Testis (tissue), 2 donors: ENCODE measurements around the gene C17orf67.

ENCODE experiments used
- CTCF ChIP-seq, 3 experiments: fragments of 450-650 bp in 2 of 3; fragments of 200-600 bp in 1 of 3; sonication (generic) in 1 of 3; IDR thresholded peaks; one replicate each; pipeline ENCODE4 v1.5.1; 2016 to 2019; ENCODE audit warnings: antibody characterized with exemption in 3 of 3, mild to moderate bottlenecking in 2 of 3, moderate library complexity in 1 of 3
- POLR2A ChIP-seq: fragments of 450-650 bp; IDR thresholded peaks from one replicate; pipeline ENCODE4 v1.6.1; 2017; ENCODE audit warnings: antibody characterized with exemption, mild to moderate bottlenecking, moderate library complexity

DNA sequence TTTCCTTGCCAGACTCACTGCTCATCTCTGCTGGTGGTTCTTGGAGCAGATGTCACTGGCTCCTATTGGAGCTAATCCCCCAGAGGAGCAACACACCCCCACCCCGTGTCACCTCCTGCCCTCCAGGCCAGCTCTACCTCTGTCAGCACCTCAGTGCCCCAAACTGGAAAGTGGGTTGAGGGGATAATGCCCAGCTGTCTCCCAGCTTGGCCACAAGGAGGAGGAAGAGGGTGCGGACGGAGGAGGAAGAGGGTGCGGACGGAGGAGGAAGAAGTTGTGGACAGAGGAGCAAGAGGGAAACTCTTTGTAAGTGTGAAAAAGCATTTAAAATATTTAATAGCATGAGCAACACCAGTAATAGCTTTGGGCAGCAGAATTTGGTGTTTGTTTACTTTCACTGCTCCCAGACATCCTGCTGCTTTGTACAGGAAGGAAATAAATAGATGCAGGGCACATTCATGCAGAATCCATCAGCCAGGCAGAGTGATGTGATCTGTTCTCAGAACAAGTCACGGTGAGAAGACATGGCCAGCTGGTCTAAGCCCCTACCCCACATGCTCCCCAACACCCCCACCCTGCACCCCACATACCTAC lies 82.5 kb downstream of the C17orf67 start:
- TF ChIP-seq POLR2A = no peak
- no peak for TF ChIP-seq CTCF (IDR thresholded peaks at IDR 0.05)
